Mesendoderm (in vitro differentiated cells): Measurements from ENCODE around the gene EIF4E1B. TPM values are rescaled to one million over a fixed set of nuclear protein-coding genes. Genes with fewer than 3 reads are reported as not detected.

ENCODE experiments used
- DNase-seq: peaks from one replicate; pipeline ENCODE4 v3.0.0; 2013
- H2AK5ac ChIP-seq: 2 replicates; pipeline ENCODE4 v1.6.1; 2013; ENCODE audit warnings: low read length, inconsistent platforms
- H2BK120ac ChIP-seq: 2 replicates; pipeline ENCODE4 v1.6.1; 2013; ENCODE audit warnings: low read depth, mild to moderate bottlenecking, low read length, moderate library complexity, mixed read lengths
- H2BK15ac ChIP-seq: replicated peaks from 2 replicates; pipeline ENCODE4 v1.6.1; 2013; ENCODE audit warnings: low read depth, mild to moderate bottlenecking, moderate library complexity
- H2BK5ac ChIP-seq: 2 replicates; pipeline ENCODE4 v1.6.1; 2013; ENCODE audit warnings: low read length, inconsistent platforms
- H3K18ac ChIP-seq: 2 replicates; pipeline ENCODE4 v1.6.1; 2013; ENCODE audit warnings: mild to moderate bottlenecking, low read length, mixed read lengths
- H3K23ac ChIP-seq: one replicate; pipeline ENCODE4 v1.6.1; 2013; ENCODE audit warnings: low read length
- H3K27ac ChIP-seq: 2 replicates; pipeline ENCODE4 v1.5.1; 2013; ENCODE audit warnings: low read depth, mild to moderate bottlenecking, inconsistent platforms, low read length, moderate library complexity
- H3K27me3 ChIP-seq: 2 replicates; pipeline ENCODE4 v1.6.1; 2013; ENCODE audit warnings: low read length, control low read depth, mild to moderate bottlenecking, inconsistent platforms; ENCODE audit not compliant: insufficient read depth, poor library complexity
- H3K36me3 ChIP-seq: 2 replicates; pipeline ENCODE4 v1.6.1; 2013; ENCODE audit warnings: low read length, inconsistent platforms; ENCODE audit not compliant: control insufficient read depth, insufficient read depth
- H3K4ac ChIP-seq: one replicate; pipeline ENCODE4 v1.6.1; 2013; ENCODE audit warnings: low read depth, mild to moderate bottlenecking, low read length, moderate library complexity
- H3K4me1 ChIP-seq: 2 replicates; pipeline ENCODE4 v1.6.1; 2013; ENCODE audit warnings: low read depth, low read length, inconsistent platforms; ENCODE audit not compliant: control insufficient read depth
- H3K4me2 ChIP-seq: 2 replicates; pipeline ENCODE4 v1.6.1; 2013; ENCODE audit warnings: low read length
- H3K4me3 ChIP-seq: 2 replicates; pipeline ENCODE4 v1.5.1; 2013; ENCODE audit warnings: mild to moderate bottlenecking, low read length
- H3K56ac ChIP-seq: one replicate; pipeline ENCODE4 v1.6.1; 2013; ENCODE audit warnings: low read length
- H3K79me1 ChIP-seq: 2 replicates; pipeline ENCODE4 v1.6.1; 2013; ENCODE audit warnings: low read length, inconsistent platforms
- H3K79me2 ChIP-seq: 2 replicates; pipeline ENCODE4 v1.6.1; 2013; ENCODE audit warnings: mild to moderate bottlenecking, low read length; ENCODE audit not compliant: control insufficient read depth, insufficient read depth
- H3K9ac ChIP-seq: 2 replicates; pipeline ENCODE4 v1.6.1; 2013; ENCODE audit warnings: low read length, inconsistent platforms
- H4K5ac ChIP-seq: one replicate; pipeline ENCODE4 v1.6.1; 2013; ENCODE audit warnings: low read length
- H4K8ac ChIP-seq: one replicate; pipeline ENCODE4 v1.6.1; 2013; ENCODE audit warnings: low read depth, mild to moderate bottlenecking, control low read depth, low read length, moderate library complexity
- WGBS: extraction: QIAGEN DNeasy Blood & Tissue Kit; methylation state at CpG from one replicate; pipeline ENCODE4 v1.1.7; 2013; ENCODE audit warnings: low lambda C conversion rate, missing lambda C conversion rate; ENCODE audit not compliant: insufficient coverage; ENCODE audit errors: extremely low coverage; 5-methylcytosine and 5-hydroxymethylcytosine counted together
- polyA plus RNA-seq, 2 experiments: library from polyadenylated mRNA; stranded (reverse); fragments of 200-250 nt; gene quantifications; one replicate each; pipeline ENCODE4 v1.2.3, GENCODE V29; 2013

EIF4E1B gene, protein sequence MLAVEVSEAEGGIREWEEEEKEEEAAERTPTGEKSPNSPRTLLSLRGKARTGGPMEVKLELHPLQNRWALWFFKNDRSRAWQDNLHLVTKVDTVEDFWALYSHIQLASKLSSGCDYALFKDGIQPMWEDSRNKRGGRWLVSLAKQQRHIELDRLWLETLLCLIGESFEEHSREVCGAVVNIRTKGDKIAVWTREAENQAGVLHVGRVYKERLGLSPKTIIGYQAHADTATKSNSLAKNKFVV
- 0.17 TPM for polyA plus RNA-seq (2013, experiment 1 of 2)
- 0.11 TPM for polyA plus RNA-seq (2013, experiment 2 of 2)

DNA sequence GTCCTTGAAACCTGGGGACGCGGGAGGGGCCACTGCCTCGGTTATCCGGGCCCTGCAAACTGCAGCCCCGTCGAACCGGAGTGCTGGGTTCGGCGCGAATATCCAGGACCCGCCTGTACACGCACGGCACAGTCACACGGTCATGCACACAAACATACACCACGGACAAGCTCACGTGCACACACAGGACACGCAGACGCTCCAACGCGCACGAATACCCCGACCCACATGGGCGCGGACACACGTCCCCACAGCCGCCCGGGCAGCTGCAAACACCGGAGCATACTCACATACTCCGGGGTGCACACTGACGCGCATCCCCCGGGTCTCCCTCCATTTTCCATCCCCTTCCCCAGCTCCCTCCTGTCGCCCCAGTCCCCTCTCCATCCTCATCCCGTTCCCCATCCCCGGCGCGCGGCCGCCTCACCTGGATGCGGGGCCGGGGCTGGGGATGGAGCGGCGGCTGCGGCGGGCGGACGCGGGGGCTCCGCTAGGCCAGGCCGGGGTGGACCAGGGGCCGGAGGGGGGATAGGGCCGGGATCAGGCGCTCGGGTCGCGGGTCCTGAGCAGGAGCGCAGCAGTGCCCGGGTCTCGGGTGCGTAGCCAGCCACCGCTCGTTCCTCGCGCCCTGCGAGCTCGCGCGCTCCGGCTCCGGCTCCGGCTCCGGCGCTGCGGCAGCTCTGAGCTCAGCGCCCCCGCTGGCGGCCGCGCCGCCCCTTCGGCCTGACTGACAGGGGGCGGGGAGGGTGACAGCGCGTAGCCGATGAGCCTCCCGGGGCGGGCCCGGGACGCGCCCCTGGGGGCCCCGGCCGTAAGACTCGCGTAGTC, at the start of gene EIF4E1B, which contains the start of gene SNCB:
Gene EIF4E1B (plus strand): TSS at position 823 of the 828 bp plus-strand sequence. CDS start 12,113 bp downstream, outside the sequence.
Gene SNCB (minus strand): TSS at position 682 of the 828 bp plus-strand sequence. CDS start 880 bp downstream, outside the sequence.
- Histone ChIP-seq H3K79me1 (no peaks in the 10 kb centered on the region), H3K4me3 (peak within 1 kb of the TSS; percentile 69), H3K36me3 (no peaks in the 10 kb centered on the region), H2BK5ac (no peak within 1 kb of the TSS), H2AK5ac (no peak within 1 kb of the TSS), H3K27me3 (peaks cover 8% of the 10 kb centered on the region), H3K56ac (peak within 1 kb of the TSS; percentile 78), H2BK15ac (no peak within 1 kb of the TSS), H3K23ac (no peak within 1 kb of the TSS), H3K9ac (peak within 1 kb of the TSS; percentile 68), H3K79me2 (no peaks in the 10 kb centered on the region), H3K4me2 (peak within 1 kb of the TSS; percentile 100), H3K4ac (no peak within 1 kb of the TSS), H3K18ac (no peak within 1 kb of the TSS), H2BK120ac (no peak within 1 kb of the TSS), H3K27ac (no peak within 1 kb of the TSS), H4K5ac (no peak within 1 kb of the TSS), H4K8ac (no peak within 1 kb of the TSS), H3K4me1 (peaks cover 5% of the 10 kb centered on the region)
- peak; percentile 70 for DNase-seq
- whole genome bisulfite sequencing = no CpG with 5 or more reads among the region's 94 CpGs

DNA sequence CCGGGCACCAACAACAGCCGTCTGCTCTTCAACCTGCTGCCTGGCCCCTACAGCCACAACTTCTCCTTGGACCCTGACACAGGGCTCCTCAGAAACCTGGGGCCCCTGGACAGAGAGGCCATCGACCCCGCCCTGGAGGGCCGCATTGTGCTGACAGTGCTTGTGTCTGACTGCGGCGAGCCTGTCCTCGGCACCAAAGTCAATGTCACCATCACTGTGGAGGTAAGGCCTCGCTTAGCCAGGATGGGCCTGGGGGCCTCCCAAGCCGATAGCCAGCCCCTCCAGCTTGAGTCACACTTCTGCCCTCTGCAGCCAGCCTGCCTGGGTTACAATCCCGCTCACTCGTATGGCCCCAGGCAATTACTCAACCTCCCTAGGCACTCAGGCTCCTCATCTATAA, 49.1 kb upstream of the EIF4E1B start:
- Histone ChIP-seq H3K23ac (no peak overlapping the region), H2BK120ac (no peak overlapping the region), H2BK15ac (no peak overlapping the region), H3K4me2 (no peak overlapping the region), H3K18ac (no peak overlapping the region), H3K79me1 (no peaks in the 10 kb centered on the region), H3K9ac (no peak overlapping the region), H2AK5ac (no peak overlapping the region), H4K8ac (no peak overlapping the region), H3K4me3 (no peak overlapping the region), H3K79me2 (no peaks in the 10 kb centered on the region), H4K5ac (no peak overlapping the region), H2BK5ac (no peak overlapping the region), H3K56ac (no peak overlapping the region), H3K27ac (no peak overlapping the region), H3K4me1 (no peaks in the 10 kb centered on the region), H3K27me3 (no peaks in the 10 kb centered on the region), H3K36me3 (no peaks in the 10 kb centered on the region), H3K4ac (no peak overlapping the region)
- no peak for DNase-seq
- WGBS = no CpG with 5 or more reads among the region's 12 CpGs

DNA sequence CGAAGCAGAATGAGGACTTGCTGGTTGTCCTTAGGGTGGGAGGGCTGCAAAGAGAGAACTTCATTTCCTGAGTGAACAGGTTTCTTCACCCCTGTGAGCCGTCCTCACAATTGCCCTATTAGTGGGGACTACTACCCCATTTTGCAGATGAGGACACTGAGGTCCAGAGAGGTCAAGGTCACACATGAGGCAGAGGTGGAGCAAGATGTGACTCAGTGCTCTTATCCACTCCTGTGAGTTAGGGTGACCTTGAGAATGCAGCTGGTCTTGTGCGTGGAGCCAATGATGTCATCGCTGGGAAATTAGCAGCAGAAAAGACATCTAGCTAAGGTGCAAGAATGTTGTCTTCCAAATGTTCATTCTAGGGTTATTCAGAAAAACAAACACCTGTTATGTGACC, 47.4 kb upstream of the EIF4E1B start:
- Histone ChIP-seq H3K4me2 (no peak overlapping the region), H2BK120ac (no peak overlapping the region), H2BK5ac (no peak overlapping the region), H2BK15ac (no peak overlapping the region), H3K27ac (no peak overlapping the region), H3K27me3 (no peaks in the 10 kb centered on the region), H3K56ac (no peak overlapping the region), H3K4ac (no peak overlapping the region), H3K9ac (no peak overlapping the region), H3K4me1 (no peaks in the 10 kb centered on the region), H3K23ac (no peak overlapping the region), H3K4me3 (no peak overlapping the region), H4K5ac (no peak overlapping the region), H4K8ac (no peak overlapping the region), H3K79me1 (no peaks in the 10 kb centered on the region), H3K36me3 (no peaks in the 10 kb centered on the region), H3K79me2 (no peaks in the 10 kb centered on the region), H3K18ac (no peak overlapping the region), H2AK5ac (no peak overlapping the region)
- no CpG with 5 or more reads among the region's 4 CpGs for WGBS
- DNase-seq = no peak

DNA sequence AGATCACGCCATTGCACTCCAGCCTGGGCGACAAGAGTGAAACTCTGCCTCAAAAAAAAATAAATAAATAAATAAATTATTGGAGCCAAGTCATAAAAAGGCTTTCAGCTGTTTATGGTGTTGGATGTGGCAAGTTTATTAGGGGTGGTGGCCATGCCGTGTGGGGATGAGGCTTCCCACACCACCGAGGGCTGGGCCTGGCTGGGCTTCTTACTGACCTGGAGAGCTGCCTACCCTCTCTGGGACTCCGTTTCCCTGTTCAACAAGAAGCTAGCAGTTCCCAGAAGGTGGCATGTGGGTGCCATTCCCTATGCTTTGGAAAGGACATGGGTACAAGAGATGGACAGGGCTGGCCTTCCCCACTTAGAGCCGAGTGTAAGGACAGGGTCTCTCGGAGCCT, 43.1 kb upstream of the EIF4E1B start:
- Histone ChIP-seq H4K5ac (no peak overlapping the region), H3K18ac (no peak overlapping the region), H2BK5ac (no peak overlapping the region), H3K36me3 (no peaks in the 10 kb centered on the region), H3K27me3 (no peaks in the 10 kb centered on the region), H3K4me2 (no peak overlapping the region), H2AK5ac (no peak overlapping the region), H4K8ac (no peak overlapping the region), H3K9ac (no peak overlapping the region), H2BK15ac (no peak overlapping the region), H3K79me1 (no peaks in the 10 kb centered on the region), H3K4me1 (no peaks in the 10 kb centered on the region), H3K23ac (no peak overlapping the region), H2BK120ac (no peak overlapping the region), H3K4me3 (no peak overlapping the region), H3K56ac (no peak overlapping the region), H3K79me2 (no peaks in the 10 kb centered on the region), H3K27ac (no peak overlapping the region), H3K4ac (no peak overlapping the region)
- no CpG with 5 or more reads among the region's 7 CpGs for WGBS
- no peak for DNase-seq

DNA sequence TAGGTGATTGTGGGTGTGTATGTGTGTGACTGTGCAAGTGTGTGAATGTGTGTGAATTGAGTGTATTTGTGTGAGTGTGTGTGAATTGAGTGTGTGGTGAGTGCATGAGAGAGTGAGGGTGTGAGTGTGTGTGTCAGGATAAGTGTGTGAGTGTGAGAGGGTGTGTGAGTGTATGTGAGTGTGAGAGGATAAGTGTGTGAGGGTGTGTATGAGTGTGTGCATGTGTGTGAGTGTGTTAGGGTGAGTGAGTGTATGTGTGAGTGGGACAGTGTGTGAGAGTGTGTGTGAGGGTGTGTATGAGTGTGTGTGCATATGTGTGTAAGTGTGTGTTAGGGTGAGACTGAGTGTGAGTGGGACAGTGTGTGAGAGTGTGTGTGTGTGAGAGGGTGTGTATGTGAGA, 42.2 kb upstream of the EIF4E1B start:
- H3K4ac ChIP-seq = no peak overlapping the region
- H3K36me3 ChIP-seq = no peaks in the 10 kb centered on the region
- no peak overlapping the region for H4K8ac ChIP-seq
- no peak overlapping the region for H3K4me3 ChIP-seq
- H3K56ac ChIP-seq = no peak overlapping the region
- no peak overlapping the region for H3K27ac ChIP-seq
- no peak overlapping the region for H2AK5ac ChIP-seq
- no peak overlapping the region for H2BK15ac ChIP-seq
- no peak overlapping the region for H3K9ac ChIP-seq
- H3K4me1 ChIP-seq = no peaks in the 10 kb centered on the region
- no peak overlapping the region for H3K4me2 ChIP-seq
- H3K27me3 ChIP-seq = no peaks in the 10 kb centered on the region
- H3K18ac ChIP-seq = no peak overlapping the region
- no peak overlapping the region for H3K23ac ChIP-seq
- DNase-seq = no peak
- H4K5ac ChIP-seq = no peak overlapping the region
- no peaks in the 10 kb centered on the region for H3K79me1 ChIP-seq
- no peak overlapping the region for H2BK120ac ChIP-seq
- no peak overlapping the region for H2BK5ac ChIP-seq
- H3K79me2 ChIP-seq = no peaks in the 10 kb centered on the region
